Panc1 (cell line): ENCODE measurements around the gene CCL13. TPM values are rescaled to one million over a fixed set of nuclear protein-coding genes. Genes with fewer than 3 reads are reported as not detected.

Source experiments
- ATAC-seq: fragments of 200-7000 bp; cut with Tn5 transposase; 2 replicates; pipeline ENCODE4 v1.9.1; 2020; ENCODE audit warnings: mild to moderate bottlenecking, moderate library complexity
- BruUV-seq: library from RNA; stranded (reverse); fragments of 400-500 nt; replicated peaks from 2 replicates; lab custom pipeline; 2021; lab: Mats Ljungman, UMichigan
- CTCF ChIA-PET: fragments of 300-600 bp; sonication (Branson Sonifier 250); formaldehyde crosslinking; loops from one replicate; lab custom pipeline; 2022; ENCODE audit warnings: antibody characterized with exemption; lab: Charles Lee
- POLR2A ChIA-PET: fragments of 300-600 bp; sonication (Branson Sonifier 250); formaldehyde crosslinking; loops from one replicate; lab custom pipeline; 2022; ENCODE audit warnings: antibody characterized with exemption; lab: Charles Lee
- DNase-seq: peaks from one replicate; pipeline ENCODE4 v3.0.0-alpha.2; 2010; ENCODE audit warnings: low read depth, low spot score
- H3K27ac ChIP-seq: 2 replicates; pipeline ENCODE4 v1.5.1; 2011; ENCODE audit warnings: mild to moderate bottlenecking, low read length, inconsistent platforms
- H3K27me3 ChIP-seq: fragments of 200-500 bp; sonication (Bioruptor generic); 2 replicates; pipeline ENCODE4 v1.6.0; 2014; ENCODE audit warnings: low read length, inconsistent platforms; ENCODE audit not compliant: control insufficient read depth, insufficient read depth
- H3K36me3 ChIP-seq: fragments of 200-500 bp; sonication (Bioruptor generic); 2 replicates; pipeline ENCODE4 v1.5.1; 2014; ENCODE audit warnings: inconsistent platforms, mild to moderate bottlenecking, low read length, moderate library complexity; ENCODE audit not compliant: control insufficient read depth, insufficient read depth
- H3K4me1 ChIP-seq: 2 replicates; pipeline ENCODE4 v1.5.1; 2011; ENCODE audit warnings: inconsistent platforms, mild to moderate bottlenecking, low read length, moderate library complexity; ENCODE audit not compliant: control insufficient read depth, insufficient read depth
- H3K4me3 ChIP-seq, 2 experiments: 2 replicates each; pipeline ENCODE4 v1.5.1; 2011 to 2012; ENCODE audit warnings: low read depth in 2 of 2, low read length in 2 of 2, mild to moderate bottlenecking in 2 of 2, inconsistent platforms in 1 of 2, moderate library complexity in 1 of 2
- H3K9me3 ChIP-seq: fragments of 200-500 bp; sonication (Bioruptor generic); 2 replicates; pipeline ENCODE4 v1.5.1; 2014; ENCODE audit warnings: low read depth, mild to moderate bottlenecking, inconsistent platforms, low read length, moderate library complexity; ENCODE audit not compliant: control insufficient read depth, insufficient read depth
- CTCF ChIP-seq: fragments of 450-650 bp; IDR thresholded peaks from 2 replicates; pipeline ENCODE4 v1.5.1; 2017; ENCODE audit warnings: mild to moderate bottlenecking
- POLR2AphosphoS5 ChIP-seq: IDR thresholded peaks from 2 replicates; pipeline ENCODE4 v1.6.1; 2012; ENCODE audit warnings: mild to moderate bottlenecking, low read depth, low read length, moderate library complexity
- REST ChIP-seq, 2 experiments: IDR thresholded peaks; 2 replicates each; pipeline ENCODE4 v1.6.1; 2011 to 2012; ENCODE audit warnings: low read depth in 2 of 2, control low read depth in 1 of 2, low read length in 1 of 2, mild to moderate bottlenecking in 1 of 2, moderate library complexity in 1 of 2; ENCODE audit not compliant: insufficient read depth in 1 of 2
- SIN3A ChIP-seq: IDR thresholded peaks from 2 replicates; pipeline ENCODE4 v1.6.1; 2012; ENCODE audit warnings: low read depth, mild to moderate bottlenecking, low read length, moderate library complexity, borderline replicate concordance; ENCODE audit not compliant: insufficient read depth
- TCF7L2 ChIP-seq: IDR thresholded peaks from 2 replicates; pipeline ENCODE4 v1.6.1; 2011; ENCODE audit warnings: mild to moderate bottlenecking, low read depth, low read length, inconsistent platforms
- in situ Hi-C: cut with HindIII; loops from 2 replicates; pipeline ENCODE4 v1.10.0; 2016; ENCODE audit warnings: low sequenced_read_pairs, low pct_unique_long_range_greater_than_20kb
- intact Hi-C: fragments of 100-400 bp; cut with micrococcal nuclease; formaldehyde crosslinking; loops from one replicate; pipeline ENCODE4 v1.10.0; 2022; ENCODE audit not compliant: unreplicated experiment
- total RNA-seq: library from RNA; stranded (reverse); gene quantifications from one replicate; pipeline ENCODE4 v1.2.1, GENCODE V29; 2021; ENCODE audit not compliant: unreplicated experiment

Gene CCL13
- total RNA-seq, 1 experiment from 2014 or later = not detected

- H3K27me3 ChIP-seq = no peaks in the 10 kb centered on the region
- ChIA-PET CTCF (no interaction called here), POLR2A (no interaction called here)
- no peak overlapping the region for H3K27ac ChIP-seq
- DNase-seq (no peak), ATAC-seq (no peak)
- intact Hi-C loops = no loop called here
- in situ Hi-C loops = no loop called here
- no TSS peak for BruUV-seq
- 0 out of 2 replicates have a peak, but pooled peaks have one; percentile 13 for TF ChIP-seq CTCF
- TF ChIP-seq REST (IDR thresholded peaks at IDR 0.05; ENCODE audit: insufficient read depth in 1 of 2, low read depth in 2 of 2, low read length in 1 of 2) = no peak
- no peak for TF ChIP-seq SIN3A
- H3K36me3 ChIP-seq = no peaks in the 10 kb centered on the region
- H3K9me3 ChIP-seq = no peaks in the 10 kb centered on the region
- no peaks in the 10 kb centered on the region for H3K4me1 ChIP-seq
- no peak overlapping the region for H3K4me3 ChIP-seq
Measured at GRCh38 chr17:34318474-34318873, 37.8 kb upstream of the CCL13 start.

- intact Hi-C loops = no loop called here
- Histone ChIP-seq H3K9me3 (no peaks in the 10 kb centered on the region), H3K27ac (no peak within 1 kb of the TSS), H3K36me3 (no peaks in the 10 kb centered on the region), H3K4me3 (no peak within 1 kb of the TSS), H3K4me1 (no peaks in the 10 kb centered on the region), H3K27me3 (no peaks in the 10 kb centered on the region)
- BruUV-seq = no TSS peak
- DNase-seq (no peak), ATAC-seq (no peak)
- POLR2A ChIA-PET = no interaction called here
- no peak for TF ChIP-seq CTCF
- no peak for TF ChIP-seq TCF7L2
- TF ChIP-seq REST (IDR thresholded peaks at IDR 0.05; ENCODE audit: insufficient read depth in 1 of 2, low read depth in 2 of 2, low read length in 1 of 2) = no peak
- no peak for TF ChIP-seq SIN3A
- no peak for TF ChIP-seq POLR2AphosphoS5
- in situ Hi-C loops = no loop called here
- CTCF ChIA-PET = interaction anchor here (0.6 kb wide), 1 partner anchor 45 kb away, joined by 3 read pairs; no protein-coding TSS in a partner anchor
Measured at GRCh38 chr17:34319039-34319483, 37.2 kb upstream of the CCL13 start, which contains the start of gene CCL8. Gene CCL8 (plus strand): TSS chr17:34319435. CDS start chr17:34319502, 67 bp downstream.
